SHP77 (cell line): ENCODE results near the gene RNASE9.
"Not testable (repeated sequence)": the region's sequence is repeated elsewhere in the genome, so short reads cannot be mapped to it uniquely, and the experiment has no call there.

Experiments used
- DNase-seq, 2 experiments: peaks; one replicate each; lab custom pipeline; 2025; lab: John Stamatoyannopoulos, UW

RNASE9 gene

DNA sequence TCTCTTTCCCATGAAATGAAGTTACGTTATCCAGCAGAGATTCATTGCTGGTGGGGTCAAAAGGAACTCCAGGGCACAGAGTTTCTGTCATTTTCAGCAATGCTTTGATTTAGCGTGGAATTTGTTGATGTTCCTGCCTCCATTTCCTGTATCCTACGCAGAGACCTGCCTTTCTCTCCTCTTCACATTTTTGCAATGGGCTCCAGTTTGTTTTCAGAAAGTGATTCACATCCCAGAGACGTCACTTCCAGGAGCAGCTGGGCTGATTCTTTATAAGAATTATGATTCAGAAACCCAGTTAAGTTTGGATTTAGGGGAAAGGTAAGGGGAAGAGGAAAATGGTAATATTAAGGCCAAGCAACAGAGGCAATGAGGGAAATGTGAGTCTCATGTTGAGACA, 43.9 kb downstream of the RNASE9 start:
- no peak for DNase-seq

DNA sequence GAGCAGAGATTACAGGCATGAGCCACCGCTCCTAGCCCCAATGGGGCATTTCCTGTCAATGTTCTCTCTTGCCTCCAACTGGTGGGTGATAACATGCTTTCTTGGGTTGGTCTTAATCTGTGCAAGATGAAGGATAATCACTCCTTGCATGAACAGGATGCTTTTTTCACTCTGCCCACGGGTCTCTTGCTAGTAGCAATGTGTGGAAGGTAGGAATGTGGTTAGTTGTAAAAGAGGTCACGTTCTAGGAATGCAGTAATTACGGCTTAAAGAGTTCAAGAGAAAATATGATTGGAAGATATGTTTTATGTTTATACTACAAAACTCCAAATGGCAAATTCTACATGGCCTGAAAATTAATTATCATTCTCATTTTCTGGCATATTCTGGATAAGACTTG, 45.0 kb downstream of the RNASE9 start:
- DNase-seq = no peak

DNA sequence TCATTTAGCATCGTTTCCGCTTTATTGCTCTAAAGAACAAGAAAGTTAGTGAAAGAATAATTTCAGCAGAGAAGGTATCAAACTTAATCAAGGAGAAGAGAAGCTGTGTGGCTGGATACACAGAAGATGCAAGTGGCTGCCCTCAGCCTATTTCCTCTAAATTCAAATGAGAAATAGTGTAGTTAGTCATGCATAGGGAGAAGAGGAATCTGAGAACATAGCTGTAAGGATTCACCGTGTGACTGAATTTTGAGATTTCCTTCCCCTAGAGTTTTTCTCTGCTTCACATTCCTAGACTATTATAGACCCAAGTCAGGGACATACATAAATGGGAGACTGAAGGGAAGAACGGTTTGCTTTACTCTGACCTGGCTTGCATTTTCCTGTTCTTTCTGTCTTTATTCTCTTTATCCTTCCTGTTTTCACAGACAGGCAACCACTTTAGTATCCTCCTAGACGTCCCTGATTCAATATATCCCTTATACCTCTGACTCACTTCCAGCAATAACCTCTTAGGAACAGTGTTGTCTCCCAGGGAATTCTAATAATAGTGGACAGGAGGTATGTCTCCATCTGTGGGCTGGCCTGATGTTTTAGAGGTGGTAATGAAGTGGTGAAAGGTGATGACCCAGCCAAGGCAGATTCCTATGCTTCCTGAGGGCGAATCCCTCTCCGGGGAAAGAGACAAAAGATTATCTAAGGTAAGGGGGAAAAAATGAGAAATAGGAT, 48.5 kb downstream of the RNASE9 start:
- DNase-seq = no peak

DNA sequence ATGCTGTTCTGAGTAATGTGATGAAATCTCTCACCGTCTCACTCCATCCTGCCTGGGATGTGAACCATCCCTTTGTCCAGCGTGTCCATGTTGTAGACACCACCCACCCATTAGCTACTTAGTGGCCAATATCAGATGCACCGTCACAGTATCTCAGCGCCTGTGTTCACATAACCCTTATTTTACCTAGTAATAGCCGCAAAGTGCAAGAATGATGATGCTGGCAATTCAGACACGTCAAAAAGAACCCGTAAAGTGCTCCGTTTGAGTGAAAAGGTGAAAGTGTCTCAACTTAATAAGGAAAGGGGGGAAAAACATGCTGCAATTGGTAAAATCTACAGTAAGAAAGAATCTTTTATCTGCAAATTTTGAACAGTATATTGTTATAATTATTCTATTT, 52.5 kb downstream of the RNASE9 start:
- DNase-seq = no peak

DNA sequence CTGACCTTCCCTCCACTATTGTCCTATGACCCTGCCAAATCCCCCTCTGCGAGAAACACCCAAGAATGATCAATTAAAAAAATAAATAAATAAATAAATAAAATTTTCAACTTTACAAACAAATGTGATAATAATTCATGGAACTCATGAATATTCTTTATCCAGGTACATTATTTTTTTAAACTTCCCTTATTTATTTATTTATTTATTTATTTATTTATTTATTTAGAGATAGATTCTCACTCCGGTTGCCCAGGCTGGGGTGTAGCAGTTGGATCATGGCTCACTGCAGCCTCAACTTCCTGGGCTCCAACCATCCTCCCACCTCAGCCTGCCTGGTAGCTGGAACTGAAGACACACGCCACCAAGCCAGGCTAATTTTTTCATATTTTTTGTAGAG, 53.3 kb downstream of the RNASE9 start:
- not testable (repeated sequence) for DNase-seq

DNA sequence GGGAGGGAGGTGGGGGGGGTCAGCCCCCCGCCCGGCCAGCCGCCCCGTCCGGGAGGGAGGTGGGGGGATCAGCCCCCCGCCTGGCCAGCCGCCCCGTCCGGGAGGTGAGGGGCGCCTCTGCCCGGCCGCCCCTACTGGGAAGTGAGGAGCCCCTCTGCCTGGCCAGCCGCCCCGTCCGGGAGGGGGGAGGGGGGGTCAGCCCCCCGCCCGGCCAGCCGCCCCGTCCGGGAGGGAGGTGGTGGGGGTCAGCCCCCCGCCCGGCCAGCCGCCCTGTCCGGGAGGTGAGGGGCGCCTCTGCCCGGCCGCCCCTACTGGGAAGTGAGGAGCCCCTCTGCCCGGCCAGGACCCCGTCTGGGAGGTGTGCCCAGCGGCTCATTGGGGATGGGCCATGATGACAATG, 54.1 kb downstream of the RNASE9 start:
- DNase-seq = not testable (repeated sequence)

DNA sequence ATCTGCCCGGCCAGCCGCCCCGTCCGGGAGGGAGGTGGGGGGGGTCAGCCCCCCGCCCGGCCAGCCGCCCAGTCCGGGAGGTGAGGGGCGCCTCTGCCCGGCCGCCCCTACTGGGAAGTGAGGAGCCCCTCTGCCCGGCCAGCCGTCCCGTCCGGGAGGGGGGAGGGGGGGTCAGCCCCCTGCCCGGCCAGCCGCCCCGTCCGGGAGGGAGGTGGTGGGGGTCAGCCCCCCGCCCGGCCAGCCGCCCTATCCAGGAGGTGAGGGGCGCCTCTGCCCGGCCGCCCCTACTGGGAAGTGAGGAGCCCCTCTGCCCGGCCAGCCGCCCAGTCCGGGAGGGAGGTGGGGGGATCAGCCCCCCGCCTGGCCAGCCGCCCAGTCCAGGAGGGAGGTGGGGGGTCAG, 54.6 kb downstream of the RNASE9 start:
- not testable (repeated sequence) for DNase-seq
